Fibroblast of skin of right quadriceps (primary cell): Measurements from ENCODE around the gene CREB3L1.

Experiments used
- DNase-seq: peaks from one replicate; pipeline ENCODE4 v3.0.0-alpha.2; 2013

Gene CREB3L1

DNA sequence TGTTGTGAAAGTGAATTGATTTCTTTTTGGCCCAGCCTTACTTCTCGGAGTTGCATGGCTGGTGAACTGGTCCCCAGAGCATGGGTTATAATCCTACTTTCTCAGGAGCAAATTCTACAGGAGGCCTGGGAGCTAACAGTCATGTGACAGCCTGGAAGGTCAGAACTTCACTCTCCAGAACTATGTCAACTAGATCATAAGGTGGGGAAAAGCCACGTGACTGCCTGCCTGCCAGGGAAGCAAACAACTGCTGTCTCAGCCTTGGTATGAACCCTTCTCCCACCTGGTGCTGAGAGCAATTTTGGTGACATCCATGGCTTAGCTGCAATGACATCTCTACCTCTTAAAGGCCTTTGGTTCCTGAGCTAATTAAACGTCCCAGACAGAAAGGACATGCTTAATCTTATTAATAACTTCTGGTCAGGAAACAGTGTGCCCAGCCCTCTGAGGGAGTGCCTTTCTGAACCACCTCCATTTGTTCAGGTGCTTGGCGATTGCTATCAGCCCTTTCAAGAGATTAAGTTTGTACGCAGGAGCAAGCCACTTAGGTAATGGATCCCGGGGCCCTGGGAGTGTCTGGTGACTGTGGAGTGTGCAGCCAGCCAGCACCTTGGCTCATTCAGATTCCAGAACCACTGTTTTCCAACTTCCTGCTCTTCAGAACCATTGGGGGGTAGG lies 1.4 kb upstream of the CREB3L1 start:
- no peak for DNase-seq

DNA sequence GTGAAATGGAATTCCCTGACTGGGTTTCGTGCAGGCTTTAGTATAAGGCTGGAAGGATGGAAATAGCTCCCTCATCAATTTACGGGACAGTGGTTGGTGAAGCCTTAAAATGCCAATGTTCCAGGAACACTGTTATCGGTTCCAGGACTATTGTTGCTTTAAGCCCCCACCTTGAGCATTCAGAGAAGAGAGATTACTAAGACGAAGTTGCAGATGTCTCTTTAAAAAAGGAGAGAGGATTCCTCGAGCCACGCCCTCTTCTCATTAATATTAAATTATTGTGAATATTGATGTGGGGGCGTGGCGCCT lies 195 bp upstream of the CREB3L1 start:
- DNase-seq, result peak; percentile 75

DNA sequence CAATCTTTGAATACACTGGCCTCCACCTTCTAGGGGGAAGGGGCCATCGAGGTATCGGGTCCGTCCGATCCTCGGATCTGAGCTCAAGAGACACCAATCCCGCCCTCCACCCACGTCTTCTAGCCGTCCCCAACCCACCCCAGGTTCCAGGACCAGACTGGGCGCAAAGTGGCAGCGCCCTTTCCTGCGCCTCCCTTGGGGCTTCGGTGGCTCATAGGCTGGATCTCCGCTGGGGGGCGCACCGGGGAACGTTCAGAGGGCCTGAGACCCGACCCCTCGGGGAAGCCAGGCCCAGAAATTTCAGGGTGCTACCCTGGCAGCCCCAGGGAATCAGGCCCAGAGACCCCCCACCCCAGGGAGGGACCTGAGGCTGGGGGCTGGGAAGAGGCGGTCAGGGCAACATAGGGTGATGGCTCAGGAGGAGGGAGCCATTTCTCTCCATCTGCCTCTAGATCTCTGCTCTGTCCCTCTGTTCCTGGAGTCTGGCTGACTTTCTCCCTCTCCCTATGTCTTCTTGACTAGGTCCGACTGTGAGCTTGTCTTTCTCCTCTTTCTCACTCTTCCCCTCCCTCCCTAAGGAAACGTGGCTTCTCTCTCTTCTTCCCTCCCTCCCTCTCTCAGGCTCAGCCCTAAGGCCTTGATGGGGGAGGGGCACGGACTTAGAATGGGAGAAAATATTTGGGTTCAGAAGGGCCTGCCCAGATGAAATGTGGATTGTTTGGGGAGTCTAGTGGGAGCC lies 1.1 kb downstream of the CREB3L1 start:
- peak; percentile 63 for DNase-seq

DNA sequence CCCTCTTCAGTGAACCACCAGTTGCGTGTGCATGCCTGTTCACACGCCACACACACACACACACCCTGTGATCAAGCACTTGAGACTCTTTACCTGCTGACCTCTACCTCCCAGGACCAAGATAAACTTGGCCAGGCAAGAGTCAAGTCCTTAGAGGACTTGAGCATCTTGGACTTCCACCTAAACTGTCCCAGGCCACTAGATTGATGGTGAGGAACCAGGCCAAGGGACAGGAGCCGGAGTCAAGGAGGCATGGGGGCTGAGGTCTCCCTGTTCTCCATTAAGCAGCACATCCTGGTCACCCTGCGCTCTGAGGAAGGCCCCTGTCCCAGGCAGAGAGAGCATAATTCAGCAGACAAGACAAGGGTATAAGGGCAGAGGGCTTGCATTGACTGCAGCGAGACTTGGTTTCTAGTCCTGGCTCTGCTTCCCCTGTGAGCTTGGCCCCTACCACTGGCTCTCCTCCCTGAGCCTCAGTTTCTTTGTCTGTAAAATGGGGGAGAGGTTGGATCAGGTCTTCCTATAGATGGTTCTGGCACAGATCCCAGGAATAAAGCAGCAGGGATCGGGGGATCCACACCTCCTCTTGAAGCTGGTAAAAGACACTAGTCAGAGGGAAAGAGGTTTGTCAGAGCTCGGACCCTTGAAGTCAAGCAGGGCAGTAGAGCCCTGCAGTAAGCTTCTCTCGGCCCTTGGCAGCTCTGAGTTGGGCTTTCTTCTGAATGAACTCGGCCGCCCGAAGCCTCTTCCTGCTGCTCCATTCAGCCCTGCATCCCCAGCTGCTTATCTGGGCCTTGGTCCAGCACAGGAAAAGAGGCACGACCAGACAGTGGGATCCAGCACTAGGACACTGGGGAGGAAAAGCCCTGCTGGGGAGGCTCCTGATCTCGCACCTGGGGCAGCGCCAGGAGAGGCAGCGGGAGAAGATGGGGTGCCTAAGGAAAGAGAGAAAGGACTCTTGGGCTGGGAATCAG lies 2.0 kb downstream of the CREB3L1 start:
- peak; percentile 71 for DNase-seq

DNA sequence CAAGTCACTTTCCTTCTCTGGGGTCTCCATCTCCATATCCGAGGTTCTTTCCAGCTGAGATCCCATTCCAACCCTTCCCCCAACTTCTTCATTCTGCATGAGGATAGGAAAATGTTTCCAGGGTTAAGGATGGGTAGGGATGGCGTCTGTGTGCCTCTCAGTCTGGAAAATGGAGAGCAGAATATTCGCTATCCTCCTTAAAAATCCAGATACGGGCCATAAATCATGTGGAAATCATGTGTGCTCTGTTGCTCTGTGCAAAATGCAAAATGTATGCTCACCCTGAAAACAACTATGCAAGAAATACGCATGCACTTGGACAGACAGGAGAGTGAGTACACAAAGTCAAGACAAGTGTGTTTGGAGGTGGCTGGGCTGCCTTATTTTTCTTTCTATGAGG lies 3.2 kb downstream of the CREB3L1 start:
- DNase-seq, result no peak

DNA sequence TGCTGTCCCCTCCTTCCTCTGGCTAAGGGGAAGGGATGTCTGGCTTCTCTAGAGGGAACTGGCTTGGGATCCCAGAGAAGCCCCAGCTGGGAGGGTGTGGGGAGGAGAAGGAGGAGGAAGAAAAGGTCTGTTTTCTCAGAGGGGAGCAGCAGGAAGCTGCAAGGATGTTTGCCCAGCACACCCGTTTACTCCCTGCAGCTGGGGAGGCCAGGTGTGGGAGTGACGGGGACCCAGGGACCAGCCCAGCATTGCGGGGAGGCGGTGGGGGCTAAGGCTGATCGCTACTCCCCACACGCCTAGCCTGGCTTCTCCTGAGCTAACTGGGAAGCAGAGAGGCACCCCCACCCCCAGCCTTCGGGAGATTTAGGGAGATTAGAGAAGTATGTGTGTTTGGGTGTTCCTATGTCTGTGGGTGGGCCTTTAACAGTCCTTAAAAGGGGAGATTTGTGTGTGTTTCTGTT lies 3.9 kb downstream of the CREB3L1 start:
- DNase-seq, result peak; percentile 84

DNA sequence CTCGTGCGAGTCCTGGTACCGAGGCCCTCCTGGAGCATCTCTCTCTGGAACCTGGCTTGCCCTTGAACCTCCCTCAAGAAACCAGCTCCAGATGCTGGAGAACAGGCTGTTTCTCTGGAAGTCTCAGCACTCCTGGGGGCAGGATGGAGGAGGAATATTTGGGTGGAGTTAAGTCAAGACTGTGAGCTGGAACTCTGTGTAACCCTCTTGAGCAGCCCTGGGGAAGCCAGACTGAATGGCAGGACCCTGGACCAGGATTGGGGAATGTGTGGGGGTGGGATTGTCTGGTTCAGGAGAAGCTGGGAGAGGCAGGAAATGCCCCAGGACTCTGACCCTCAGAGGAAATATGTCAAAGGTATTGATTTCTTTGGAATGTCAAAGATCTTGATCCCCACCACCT lies 7.7 kb downstream of the CREB3L1 start:
- peak; percentile 25 for DNase-seq

DNA sequence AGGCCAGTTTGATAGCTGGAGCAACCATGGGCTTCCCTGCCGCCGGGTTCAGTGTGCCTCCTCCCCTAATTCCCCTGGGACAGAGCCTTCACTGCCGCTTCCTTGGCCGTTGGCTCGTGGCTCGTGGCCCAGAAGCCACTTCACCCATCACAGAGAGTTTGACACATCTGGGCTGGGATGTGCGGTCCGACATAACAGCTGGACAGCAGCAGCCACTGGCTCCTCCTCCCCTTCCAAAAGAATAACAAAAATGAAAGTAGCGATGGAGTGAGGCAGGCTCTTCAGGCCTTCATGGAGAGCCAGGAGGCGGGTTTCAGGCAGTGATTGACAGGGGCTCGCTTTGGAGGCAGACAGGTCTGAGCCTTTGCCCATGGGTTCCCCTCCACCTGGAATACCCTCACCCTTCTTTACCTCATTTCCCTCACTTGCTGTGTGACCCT lies 8.2 kb downstream of the CREB3L1 start:
- DNase-seq, result peak; percentile 30

DNA sequence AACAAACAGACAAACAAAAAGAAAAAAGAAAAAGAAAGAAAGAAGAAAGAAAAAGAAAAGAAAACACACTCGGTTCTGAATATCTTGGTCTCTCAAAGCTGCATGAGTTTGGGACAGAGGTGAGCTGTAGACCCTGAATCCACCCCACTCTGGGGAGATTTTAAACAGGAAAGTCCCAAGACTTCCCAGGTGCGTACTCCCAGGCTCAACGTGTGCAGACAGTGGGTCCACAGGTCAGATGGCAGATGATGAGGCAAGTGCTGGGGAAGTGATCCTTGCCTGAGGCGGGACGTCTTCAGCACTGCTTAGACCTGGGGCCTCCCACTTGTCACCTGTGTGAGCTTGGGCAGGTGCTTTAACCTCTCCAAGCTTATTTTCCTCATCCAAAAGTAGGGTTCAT lies 9.3 kb downstream of the CREB3L1 start:
- DNase-seq, result no peak

DNA sequence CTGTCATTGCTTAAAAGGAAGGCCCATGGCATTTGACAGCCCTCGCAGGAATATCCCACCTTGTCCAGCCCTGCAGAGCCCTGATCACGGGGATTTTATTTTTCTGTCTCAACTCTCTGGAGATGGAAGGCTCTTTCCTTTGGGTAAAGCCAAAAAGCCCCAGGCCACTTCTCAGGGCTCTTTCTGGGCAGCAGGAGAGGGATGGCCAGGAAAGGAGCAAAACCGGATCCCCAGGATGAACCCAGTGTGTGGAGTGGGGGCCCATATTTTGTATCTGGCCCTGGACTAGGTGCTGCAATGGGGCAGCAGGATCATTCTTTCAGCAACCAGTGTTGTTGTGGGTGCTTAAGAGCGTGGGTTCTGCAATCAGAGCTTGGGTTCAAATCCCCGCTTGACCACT lies 11.0 kb downstream of the CREB3L1 start:
- no peak for DNase-seq

DNA sequence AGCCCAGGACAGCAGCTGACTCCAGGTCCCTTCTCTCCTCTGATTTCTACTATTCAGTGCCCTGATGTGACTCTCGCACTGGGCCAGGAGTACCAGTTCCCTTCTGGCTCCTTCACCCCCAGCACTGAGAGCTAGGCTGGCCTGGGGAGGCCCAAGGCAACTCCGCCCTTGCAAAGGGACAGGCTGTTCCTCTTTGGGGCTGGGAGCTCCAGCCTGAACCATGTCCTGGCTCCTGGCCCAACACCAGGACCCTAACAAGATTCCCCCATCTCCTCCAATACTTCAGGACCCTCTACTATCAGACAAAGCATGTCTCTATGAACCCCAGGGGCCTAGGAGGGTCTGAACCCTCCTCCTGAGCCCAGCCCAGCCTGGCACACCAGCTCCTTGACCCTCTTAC lies 12.5 kb downstream of the CREB3L1 start:
- no peak for DNase-seq

DNA sequence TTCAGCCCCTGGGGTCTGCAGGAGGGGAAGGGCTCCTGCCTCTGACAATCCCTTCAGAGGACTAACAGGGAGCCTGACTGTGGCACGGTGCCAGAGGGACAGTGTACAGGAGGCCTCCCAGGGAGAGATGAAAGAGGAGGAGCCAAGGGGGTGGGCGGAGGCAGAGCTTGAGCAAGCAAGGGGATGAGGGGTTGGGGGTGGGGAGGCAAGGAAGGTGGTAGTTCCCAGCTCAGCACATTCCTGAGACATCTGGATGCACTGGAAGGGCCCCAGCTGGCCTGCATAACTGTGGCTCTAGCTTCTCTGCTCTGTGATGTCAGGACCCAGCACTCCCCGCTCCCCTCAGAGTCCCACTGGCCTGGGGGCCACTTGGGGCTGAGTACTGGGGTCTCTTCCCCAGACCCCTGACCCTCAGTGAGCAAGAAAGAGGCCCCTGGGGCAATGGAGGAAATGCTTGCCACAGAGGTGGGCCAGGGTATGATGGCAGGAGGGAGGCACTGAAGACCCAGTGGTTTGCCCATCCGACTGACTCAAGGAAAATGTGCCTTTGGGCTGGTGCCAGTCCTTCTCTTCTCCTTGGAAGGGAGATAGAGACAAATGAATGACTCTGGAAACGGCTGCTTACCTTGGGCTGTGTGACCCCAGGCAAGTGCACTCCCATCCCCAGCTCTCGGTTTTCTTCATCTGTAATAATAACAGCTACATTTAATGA lies 13.3 kb downstream of the CREB3L1 start:
- peak; percentile 99 for DNase-seq

DNA sequence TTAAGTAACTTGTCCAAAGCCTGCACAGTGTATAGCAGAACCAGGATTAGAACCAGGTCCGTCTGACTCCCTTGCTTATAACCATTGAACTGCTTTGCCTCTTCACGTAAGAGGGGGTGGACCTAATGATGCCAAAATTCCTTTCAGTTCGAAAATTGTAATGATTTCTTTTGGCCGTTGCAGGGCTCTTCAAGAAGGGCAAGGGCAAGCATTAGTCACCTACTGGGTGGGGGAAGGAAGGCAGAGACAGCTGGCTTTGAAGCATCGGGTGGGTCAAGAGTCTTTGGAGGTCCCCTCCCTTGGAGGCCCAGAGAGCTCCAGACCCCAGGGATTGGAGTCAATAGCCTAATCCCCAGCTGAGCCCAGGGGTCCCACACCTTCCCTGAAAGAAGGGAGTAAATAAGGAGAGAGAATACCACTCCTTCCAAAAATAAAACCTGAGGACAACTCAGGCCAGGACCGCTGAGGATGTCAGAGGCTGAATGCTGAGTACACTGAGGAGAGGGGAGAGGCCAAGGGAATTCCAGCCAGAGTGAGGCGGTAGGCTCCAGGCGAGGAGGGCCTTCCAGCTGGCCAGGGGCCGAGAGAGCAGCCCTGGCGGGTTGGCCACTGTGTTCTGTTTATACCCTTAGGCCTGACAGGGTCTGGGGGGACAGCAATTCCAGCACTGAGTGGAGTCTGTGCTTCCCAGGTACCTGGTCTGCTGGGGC lies 14.1 kb downstream of the CREB3L1 start:
- DNase-seq, result peak; percentile 72

DNA sequence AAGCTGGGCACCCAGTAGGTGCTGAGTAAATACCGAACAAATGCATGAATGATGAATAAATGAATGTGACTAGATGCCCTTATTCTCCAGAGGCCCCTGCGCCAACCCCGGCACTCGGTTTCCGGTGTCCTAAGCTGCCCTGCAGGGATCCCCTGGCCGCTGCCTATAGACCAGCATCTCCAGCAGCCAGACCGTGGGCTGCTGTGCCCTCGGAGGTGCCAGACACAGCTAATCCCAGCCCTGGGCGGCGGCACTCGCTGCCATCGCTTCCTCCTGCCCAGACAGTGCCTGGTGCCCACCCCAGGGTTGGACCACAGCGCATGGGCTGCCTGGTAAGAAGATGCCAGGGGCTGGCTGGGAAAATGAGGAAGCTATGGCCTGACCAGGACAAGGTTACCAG lies 15.6 kb downstream of the CREB3L1 start:
- DNase-seq, result no peak

DNA sequence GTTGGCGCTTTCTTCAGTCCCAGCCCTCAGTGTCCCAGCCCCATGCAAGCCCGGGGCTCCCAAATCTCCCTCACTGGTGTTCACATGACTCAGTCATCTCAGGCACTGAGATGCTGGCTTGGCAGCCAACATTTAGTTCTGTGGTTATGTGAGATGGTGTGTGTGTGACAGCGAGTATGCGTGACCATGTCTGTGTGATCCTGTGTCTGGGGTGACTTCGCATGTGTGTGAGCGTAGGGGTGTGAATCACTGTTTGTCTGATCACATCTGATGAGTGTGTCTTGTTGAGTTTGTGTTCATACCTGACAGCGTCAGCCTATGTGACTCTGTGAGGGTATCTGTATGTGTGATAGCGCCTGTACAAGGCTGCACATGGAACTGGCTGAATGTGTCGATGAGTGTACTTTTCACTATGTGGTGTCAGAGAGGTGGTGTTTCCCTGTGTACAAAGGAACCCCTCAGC lies 16.2 kb downstream of the CREB3L1 start:
- peak; percentile 97 for DNase-seq

DNA sequence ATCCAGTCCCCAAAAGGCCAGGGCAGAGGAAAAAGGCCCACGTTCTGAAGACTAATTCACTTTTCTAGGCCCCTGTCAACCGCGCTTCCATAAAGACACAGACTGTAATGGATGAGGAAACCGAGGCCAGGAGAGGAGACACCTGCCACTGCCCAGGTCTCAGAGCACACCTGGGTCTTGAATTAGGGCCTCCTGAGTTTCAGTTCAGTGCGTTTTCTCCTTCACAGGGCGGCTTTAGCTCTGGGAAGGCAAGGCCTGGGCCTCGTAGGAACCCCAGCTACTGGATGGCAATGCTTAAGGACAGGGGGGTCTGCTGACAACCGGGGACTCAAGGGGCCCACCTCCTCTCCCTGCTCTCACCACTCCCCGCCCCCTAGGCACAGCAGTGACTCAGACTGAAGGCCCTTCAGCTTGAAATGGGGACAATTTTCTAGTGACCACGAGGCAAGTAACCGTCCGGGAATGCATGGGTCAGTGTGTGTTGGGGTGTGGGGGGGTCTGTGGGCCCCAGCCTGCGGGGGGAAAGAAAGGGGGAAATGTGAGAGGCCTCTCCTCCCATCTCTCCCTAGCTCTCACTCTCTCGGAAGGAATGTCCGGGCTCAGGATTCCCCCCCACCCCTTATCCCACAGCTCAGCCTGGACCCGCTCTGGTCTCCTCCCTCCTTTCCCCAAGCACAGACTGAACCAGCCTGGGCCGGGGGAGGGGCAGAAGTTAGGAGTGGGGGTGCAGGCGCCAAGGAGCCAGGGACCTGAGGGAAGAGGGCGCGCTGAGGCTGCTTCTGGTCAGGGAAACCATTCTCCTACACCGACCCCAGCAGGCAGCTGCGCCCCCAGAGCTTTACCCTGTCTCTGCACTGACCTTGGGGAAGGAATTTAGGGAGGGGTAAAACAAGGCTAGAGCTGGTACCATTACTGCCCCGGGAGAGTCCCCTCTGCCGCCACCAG lies 17.2 kb downstream of the CREB3L1 start:
- peak; percentile 98 for DNase-seq

DNA sequence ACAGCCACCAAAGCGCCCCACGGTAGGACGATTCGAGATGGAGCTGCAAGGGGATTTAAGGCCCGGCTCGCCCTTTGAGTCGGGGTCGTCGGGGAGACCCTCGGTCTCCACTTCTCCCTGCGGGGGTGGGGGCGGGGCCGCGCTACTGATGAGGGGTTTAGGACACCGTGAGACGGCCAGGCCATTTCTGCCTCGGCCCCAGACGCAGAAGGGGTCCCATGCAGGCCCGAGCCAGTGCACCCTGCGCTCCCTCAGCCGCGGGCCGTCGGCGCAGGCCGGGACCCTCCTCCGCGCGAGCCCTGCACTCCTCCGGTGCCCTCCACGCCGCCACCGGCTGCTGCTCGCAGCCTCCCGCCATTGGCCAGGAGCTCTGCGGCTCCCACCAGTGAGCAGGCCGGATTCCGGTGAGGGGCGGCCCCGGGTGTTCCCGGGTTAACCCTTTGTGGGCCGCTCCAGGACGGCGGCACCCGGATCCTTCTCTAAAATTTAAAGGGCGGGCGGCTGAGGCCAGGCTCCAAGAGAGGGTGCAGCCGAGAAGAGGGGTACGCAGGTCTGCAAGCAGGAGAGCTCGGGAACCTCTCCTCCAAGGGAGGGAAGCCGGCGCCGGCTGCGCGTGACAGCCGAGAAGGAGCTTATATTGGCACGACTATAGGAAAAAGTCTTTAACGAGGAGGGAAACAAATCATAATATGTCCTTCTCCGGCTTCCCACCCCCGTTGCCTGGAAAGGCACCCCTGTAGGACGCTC lies 18.0 kb downstream of the CREB3L1 start:
- DNase-seq, result peak; percentile 81

DNA sequence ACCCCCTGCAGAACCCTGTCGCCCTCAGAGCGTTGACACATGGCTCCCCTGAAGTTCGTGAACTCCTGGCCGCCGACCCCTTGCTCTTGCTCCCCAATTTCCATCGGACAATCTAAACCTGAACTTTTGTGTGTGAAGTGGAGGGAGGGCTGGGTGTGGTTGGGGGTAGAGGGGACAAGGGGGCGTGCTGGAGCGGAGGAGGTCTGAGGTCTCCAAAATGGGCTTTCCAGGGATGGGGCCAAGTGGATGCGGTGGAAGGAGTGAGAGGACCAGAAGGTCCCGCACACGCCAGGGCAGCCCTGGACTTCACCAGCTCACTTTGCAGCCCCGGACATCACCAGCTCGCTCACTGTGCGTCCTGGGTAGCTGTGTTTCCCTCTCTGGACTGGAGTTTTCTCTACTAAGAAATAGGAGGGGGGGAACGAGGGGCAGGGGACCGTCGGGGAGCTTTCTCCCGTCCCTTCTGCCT lies 18.6 kb downstream of the CREB3L1 start:
- no peak for DNase-seq

DNA sequence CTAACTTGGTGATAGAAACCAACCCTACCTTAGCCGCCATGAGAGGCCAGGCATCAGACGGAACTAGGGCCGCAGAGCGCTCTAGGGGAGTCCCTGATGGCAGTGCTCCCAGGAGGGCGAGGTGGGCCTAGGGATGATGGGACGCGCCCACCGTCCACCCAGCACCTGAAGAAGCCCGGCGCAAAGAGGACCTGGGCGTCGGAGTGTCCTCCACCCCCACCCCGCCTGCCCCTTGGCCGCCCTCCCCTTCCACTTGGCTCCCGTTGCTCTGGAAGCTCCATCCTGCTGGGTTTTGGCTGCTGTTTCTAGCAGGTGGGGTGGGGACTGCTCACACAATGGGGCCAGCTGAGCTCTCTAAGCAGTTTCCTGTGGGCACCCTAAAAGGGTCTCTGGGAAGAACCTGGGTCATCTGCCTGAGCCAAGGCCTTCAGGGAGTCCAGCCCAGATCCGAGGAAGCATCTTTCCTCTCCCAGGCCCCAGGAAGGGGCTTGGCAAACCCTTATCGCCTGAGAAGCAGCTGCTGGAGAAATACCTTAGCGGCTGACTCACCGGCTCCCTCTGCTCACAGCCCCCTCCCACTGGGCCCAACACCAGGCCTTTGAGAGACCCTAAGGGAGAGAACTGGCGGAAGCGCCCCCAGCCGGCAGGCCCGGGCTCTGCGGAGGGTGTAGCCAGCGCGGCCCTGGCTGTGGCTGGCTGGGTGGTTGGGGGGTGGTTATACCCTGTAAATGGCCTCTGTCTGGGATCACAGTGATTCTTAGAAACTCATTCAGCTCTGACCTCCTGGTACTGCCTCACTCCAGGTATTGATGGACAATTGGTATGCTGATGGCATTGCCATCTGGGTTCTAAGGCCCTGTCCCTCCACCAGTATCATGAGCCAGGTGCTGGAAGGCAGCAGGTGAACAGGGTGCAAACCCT lies 19.3 kb downstream of the CREB3L1 start:
- DNase-seq, result peak; percentile 97
